ENCODE data around the gene PFKFB2. TPM values are rescaled to one million over a fixed set of nuclear protein-coding genes. Genes with fewer than 3 reads are reported as not detected.

PFKFB2 gene
- total RNA-seq, 1 experiment from 2014 or later: 28.0 TPM

- Histone ChIP-seq H3K27me3 (ENCODE audit: insufficient read depth, low read depth) (no peaks in the 10 kb centered on the region), H3K9me3 (ENCODE audit: insufficient read depth, low read depth) (peaks cover 4% of the 10 kb centered on the region; the same call in 1 of the 2 replicates), H3K4me2 (no peak overlapping the region), H3K4me3 (no peak overlapping the region), H3K4me1 (replicated peaks; ENCODE audit: insufficient read depth) (no peaks in the 10 kb centered on the region), H3K27ac (no peak overlapping the region), H4K20me1 (ENCODE audit: insufficient read depth) (no peaks in the 10 kb centered on the region), H3F3A (ENCODE audit: insufficient read depth, low read depth) (0 out of 2 replicates have a peak, but pooled peaks cover 5% of the 10 kb centered on the region), H3K9me2 (ENCODE audit: insufficient read depth) (no peaks in the 10 kb centered on the region), H3K79me2 (ENCODE audit: low read depth) (no peaks in the 10 kb centered on the region), H2AFZ (no peak overlapping the region), H3K36me3 (ENCODE audit: low read depth) (no peaks in the 10 kb centered on the region)
- TF ChIP-seq EZH2 (IDR thresholded peaks at IDR 0.05; ENCODE audit: low read depth) (no peak), CTCF (conservative IDR thresholded peaks at IDR 0.05) (no peak)
- ChIA-PET CTCF (no interaction called here), POLR2A (ENCODE audit: unreplicated experiment) (no interaction called here)
- intact Hi-C loops (cut with micrococcal nuclease; ENCODE audit: unreplicated experiment): no loop called here
- BruUV-seq (replicated peaks): no TSS peak
- DNase-seq: no peak
Observed at GRCh38 chr1:207129053-207129452, 76.0 kb downstream of the PFKFB2 start.

Other genes starting within 250 kb of the PFKFB2 start
- gene IL20, start 187.7 kb upstream of the PFKFB2 start, total RNA-seq (2021): not detected in 2 replicates
- gene IL24, start 155.8 kb upstream of the PFKFB2 start, total RNA-seq (2021): not detected in 2 replicates
- 0.63 and 1.2 TPM in 2 replicates for gene FCMR, start 131.3 kb upstream of the PFKFB2 start, total RNA-seq (2021)
- 0.10 TPM in 1 of 2 replicates, not detected in the other for gene PIGR, start 106.8 kb upstream of the PFKFB2 start, total RNA-seq (2021)
- not detected in 2 replicates for gene FCAMR, start 82.8 kb upstream of the PFKFB2 start, total RNA-seq (2021)
- 30.2 and 36.7 TPM in 2 replicates for gene C1orf116, start 20.5 kb upstream of the PFKFB2 start, total RNA-seq (2021)
- gene YOD1, start 2.1 kb upstream of the PFKFB2 start, total RNA-seq (2021): 11.2 and 12.5 TPM in 2 replicates
- 1.4 and 4.2 TPM in 2 replicates for gene C4BPB, start 35.6 kb downstream of the PFKFB2 start, total RNA-seq (2021)
- gene C4BPA, start 51.0 kb downstream of the PFKFB2 start, total RNA-seq (2021): not detected in 2 replicates